HepG2 (cell line): Measurements from ENCODE around the gene AWAT1. TPM values are rescaled to one million over a fixed set of nuclear protein-coding genes. Genes with fewer than 3 reads are reported as not detected.

Experiments used
- ATAC-seq: fragments of 200-7000 bp; cut with Tn5 transposase; 3 replicates; pipeline ENCODE4 v1.9.1; 2020; ENCODE audit warnings: mild to moderate bottlenecking, moderate library complexity
- BruUV-seq: library from RNA; stranded (reverse); fragments of 400-500 nt; replicated peaks from 2 replicates; lab custom pipeline; 2021; lab: Mats Ljungman, UMichigan
- CTCF ChIA-PET: fragments of 300-600 bp; formaldehyde crosslinking; extraction: SDS; loops from one replicate; lab custom pipeline; 2021; ENCODE audit warnings: low total read pairs, inconsistent platforms, low intra/inter-chr PET ratio; lab: Yijun Ruan, JAX
- POLR2A ChIA-PET: fragments of 350-600 bp; sonication (Branson Sonifier 250); formaldehyde crosslinking; loops from one replicate; lab custom pipeline; 2020; ENCODE audit warnings: antibody characterized with exemption, inconsistent platforms; lab: Yijun Ruan, JAX
- DNase-seq: peaks from one replicate; pipeline ENCODE4 v3.0.0-alpha.2; 2015; ENCODE audit warnings: low spot score
- FAIRE-seq: peaks from 3 replicates; lab custom pipeline; 2011; peaks lifted over from hg19 to GRCh38; lab: Jason Lieb, UNC
- H2AFZ ChIP-seq: one replicate; pipeline ENCODE4 v1.6.1; 2011; ENCODE audit warnings: low read length, inconsistent platforms
- H3K27ac ChIP-seq: fragments of 300-600 bp; 3 replicates; pipeline ENCODE4 v1.8.0; 2011; ENCODE audit warnings: mixed run types, mild to moderate bottlenecking, mixed read lengths, low read length, inconsistent platforms; ENCODE audit not compliant: insufficient read depth; ENCODE audit errors: extremely low read length
- H3K27me3 ChIP-seq, 2 experiments: fragments of 200-600 bp in 1 of 2; 2 replicates in 1 of 2; 3 replicates in 1 of 2; pipeline versions ENCODE4 v1.6.0 to v1.8.0; 2011; ENCODE audit warnings: low read length in 2 of 2, mild to moderate bottlenecking in 2 of 2, moderate library complexity in 2 of 2, inconsistent platforms in 1 of 2; ENCODE audit not compliant: insufficient read depth in 2 of 2, control insufficient read depth in 1 of 2
- H3K36me3 ChIP-seq, 2 experiments: fragments of 200-600 bp in 1 of 2; replicated peaks in 1 of 2; 2 replicates in 1 of 2; 3 replicates in 1 of 2; pipeline versions ENCODE4 v1.5.1 to v1.8.0; 2011; ENCODE audit warnings: low read length in 2 of 2, inconsistent platforms in 1 of 2; ENCODE audit not compliant: insufficient read depth in 2 of 2, control insufficient read depth in 1 of 2
- H3K4me1 ChIP-seq: 2 replicates; pipeline ENCODE4 v1.5.1; 2012; ENCODE audit warnings: low read length, inconsistent platforms; ENCODE audit not compliant: insufficient read depth
- H3K4me2 ChIP-seq: 2 replicates; pipeline ENCODE4 v1.6.0; 2011; ENCODE audit warnings: low read depth, low read length, inconsistent platforms
- H3K4me3 ChIP-seq, 3 experiments: fragments of 200-600 bp in 1 of 3; sonication (generic), shearing (Covaris generic) in 1 of 3; replicated peaks in 1 of 3; 2 replicates each; pipeline ENCODE4 v1.5.1; 2011 to 2016; ENCODE audit warnings: low read length in 3 of 3, inconsistent platforms in 2 of 3, low read depth in 2 of 3, mild to moderate bottlenecking in 2 of 3, control low read depth in 1 of 3, mixed read lengths in 1 of 3; ENCODE audit not compliant: insufficient read depth in 1 of 3
- H3K79me2 ChIP-seq: one replicate; pipeline ENCODE4 v1.6.1; 2011; ENCODE audit warnings: low read length, inconsistent platforms; ENCODE audit not compliant: insufficient read depth
- H3K9ac ChIP-seq: 2 replicates; pipeline ENCODE4 v1.6.0; 2011; ENCODE audit warnings: mild to moderate bottlenecking, low read depth, low read length, inconsistent platforms; ENCODE audit not compliant: insufficient read depth
- H3K9me3 ChIP-seq: 2 replicates; pipeline ENCODE4 v1.5.1; 2012; ENCODE audit warnings: mild to moderate bottlenecking, low read length
- H4K20me1 ChIP-seq: 2 replicates; pipeline ENCODE4 v1.6.0; 2011; ENCODE audit warnings: inconsistent platforms, mild to moderate bottlenecking, low read length, moderate library complexity; ENCODE audit not compliant: insufficient read depth
- HOXA5 ChIP-seq: sonication (generic); formaldehyde crosslinking; IDR thresholded peaks from 2 replicates; pipeline ENCODE4 v1.4.0; 2020; ENCODE audit warnings: missing genetic modification reagents
- ZBTB10 ChIP-seq: sonication (generic); formaldehyde crosslinking; IDR thresholded peaks from 2 replicates; pipeline ENCODE4 v1.4.0; 2020; ENCODE audit warnings: missing genetic modification reagents, borderline replicate concordance
- ZKSCAN5 ChIP-seq: sonication (generic); formaldehyde crosslinking; IDR thresholded peaks from 2 replicates; pipeline ENCODE4 v1.5.1; 2020; ENCODE audit warnings: mild to moderate bottlenecking, missing genetic modification reagents
- ZNF18 ChIP-seq: sonication (generic); formaldehyde crosslinking; IDR thresholded peaks from 2 replicates; pipeline ENCODE4 v1.8.0; 2022; ENCODE audit warnings: mild to moderate bottlenecking, missing genetic modification reagents; ENCODE audit not compliant: insufficient replicate concordance
- ZNF75D ChIP-seq: sonication (generic); formaldehyde crosslinking; IDR thresholded peaks from 2 replicates; pipeline ENCODE4 v1.8.1; 2023; ENCODE audit warnings: missing genetic modification reagents, mild to moderate bottlenecking, borderline replicate concordance
- ZNF790 ChIP-seq: sonication (generic); formaldehyde crosslinking; IDR thresholded peaks from 2 replicates; pipeline ENCODE4 v1.8.0; 2022; ENCODE audit warnings: missing genetic modification reagents, mild to moderate bottlenecking, borderline replicate concordance
- ZNF878 ChIP-seq: sonication (generic); formaldehyde crosslinking; IDR thresholded peaks from 2 replicates; pipeline ENCODE4 v1.8.1; 2023; ENCODE audit warnings: mild to moderate bottlenecking, missing genetic modification reagents, moderate library complexity
- ZNF883 ChIP-seq: sonication (generic); formaldehyde crosslinking; IDR thresholded peaks from 2 replicates; pipeline ENCODE4 v1.5.1; 2020; ENCODE audit warnings: mild to moderate bottlenecking, missing genetic modification reagents; ENCODE audit errors: not compliant biosample characterization
- WGBS: methylation state at CpG from one replicate; pipeline ENCODE4 v1.1.6; 2017; ENCODE audit warnings: low lambda C conversion rate; 5-methylcytosine and 5-hydroxymethylcytosine counted together
- in situ Hi-C: cut with HindIII; loops from 2 replicates; pipeline ENCODE4 v1.10.0; 2017; ENCODE audit warnings: low pct_unique_long_range_greater_than_20kb; ENCODE audit not compliant: extremely low pct_ligation_motif_present
- intact Hi-C: fragments of 100-400 bp; cut with micrococcal nuclease; formaldehyde crosslinking; loops from one replicate; pipeline ENCODE4 v1.10.0; 2022; ENCODE audit not compliant: unreplicated experiment
- polyA plus RNA-seq, 8 experiments: library from polyadenylated mRNA; depleted of rRNA in 3 of 8; stranded (reverse) in 7 of 8; unstranded in 1 of 8; fragments of >200 nt; fragmentation: Illumina TruSeq in 4 of 8; extraction: Trizol in 4 of 8; gene quantifications; 2 replicates each; pipeline versions ENCODE4 v1.2.1 to v1.2.3, GENCODE V29; 2011 to 2016; ENCODE audit warnings: low read depth in 4 of 8, missing spikeins in 1 of 8, mixed read lengths in 1 of 8; ENCODE audit not compliant: insufficient read depth in 1 of 8
- total RNA-seq, 5 experiments: library from RNA; depleted of rRNA; stranded (reverse); fragments of >200 nt; fragmentation: Illumina TruSeq; extraction: Trizol; gene quantifications; 2 replicates each; pipeline ENCODE4 v1.2.3, GENCODE V29; 2016; ENCODE audit warnings: low read depth in 1 of 5

The AWAT1 gene
- total and polyA plus RNA-seq, 2 of the 13 experiments (the other 11 are each of a cell fraction or from before 2014, with no cell fraction given): not detected

- Histone ChIP-seq H3K27ac (no peak overlapping the region), H2AFZ (no peak overlapping the region), H3K4me1 (no peaks in the 10 kb centered on the region), H3K27me3 (no peaks in the 10 kb centered on the region), H3K79me2 (no peaks in the 10 kb centered on the region), H3K4me2 (no peak overlapping the region), H4K20me1 (no peaks in the 10 kb centered on the region), H3K9me3 (no peaks in the 10 kb centered on the region), H3K4me3 (no peak overlapping the region), H3K36me3 (no peaks in the 10 kb centered on the region), H3K9ac (no peak overlapping the region)
- no TSS peak for BruUV-seq
- no peak for DNase-seq
- ATAC-seq: no peak
- intact Hi-C loops: no loop called here
- TF ChIP-seq ZNF878 (CRISPR knock-in tag) (no peak), ZNF790 (no peak), ZNF883 (CRISPR knock-in tag) (no peak), HOXA5 (no peak), ZBTB10 (no peak), ZNF18 (no peak), ZNF75D (CRISPR knock-in tag) (no peak), ZKSCAN5 (no peak)
- ChIA-PET POLR2A (no interaction called here), CTCF (no interaction called here)
- FAIRE-seq: no peak
- 90% methylated on average over 1 of the region's 1 CpG for WGBS
- in situ Hi-C loops: no loop called here
Measured at GRCh38 chrX:70240751-70241150, 6.3 kb downstream of the AWAT1 start.
